ENCODE data around the gene LSG1.

LSG1 gene

DNA sequence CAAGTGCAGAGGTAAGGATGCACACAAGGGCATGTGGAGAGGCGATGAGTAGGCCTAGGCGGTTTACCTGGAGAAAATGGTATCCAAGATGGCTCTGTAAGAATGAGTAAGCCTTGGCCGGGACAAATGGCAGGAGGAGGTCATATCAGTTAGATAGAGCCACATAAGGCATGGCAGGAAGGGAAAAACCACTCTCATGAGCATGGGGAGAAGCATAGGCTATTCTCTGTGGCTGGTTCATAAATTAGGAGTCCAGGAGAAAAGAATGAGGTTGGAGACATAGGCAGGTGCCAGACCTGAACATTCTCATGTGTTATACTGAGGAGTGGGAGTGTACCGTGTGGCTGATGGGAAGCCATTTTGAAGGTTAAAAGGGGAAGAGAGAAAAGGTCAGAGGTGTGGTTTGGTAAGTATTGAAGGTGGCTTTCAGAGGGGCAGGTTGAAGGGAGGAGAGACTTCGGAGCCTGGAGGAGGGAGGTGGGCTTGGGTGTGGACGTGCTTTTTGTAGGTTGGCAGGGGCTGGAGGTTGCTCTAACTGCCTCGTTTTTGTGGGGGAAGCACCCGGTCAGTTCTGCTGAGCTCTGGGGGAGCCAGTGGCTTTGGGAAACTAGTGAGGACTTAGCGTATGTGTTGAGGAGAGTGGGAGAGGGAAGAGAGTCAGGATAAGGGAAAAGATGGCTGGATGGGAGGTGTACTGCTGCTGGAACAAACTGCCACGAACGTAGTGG is 9.1 kb upstream of the LSG1 start:
- Histone ChIP-seq H3K4me3 (ENCODE audit: low read length) (no peak overlapping the region), H3K9ac (ENCODE audit: low read length) (no peak overlapping the region), H3K9me3 (replicated peaks; ENCODE audit: insufficient read depth, low read length) (no peaks in the 10 kb centered on the region), H3F3A (ENCODE audit: insufficient read depth, low read length) (no peaks in the 10 kb centered on the region; the same call in 1 of the 2 replicates), H3K36me3 (replicated peaks; ENCODE audit: insufficient read depth, low read length) (no peaks in the 10 kb centered on the region), H4K20me1 (ENCODE audit: insufficient read depth, low read length) (no peaks in the 10 kb centered on the region), H3K4me2 (ENCODE audit: low read depth, low read length) (no peak overlapping the region), H3K27ac (ENCODE audit: low read length) (no peak overlapping the region), H3K4me1 (ENCODE audit: low read length) (peaks cover 21% of the 10 kb centered on the region), H3K9me2 (replicated peaks; ENCODE audit: insufficient read depth, low read length) (no peaks in the 10 kb centered on the region), H3K27me3 (replicated peaks; ENCODE audit: insufficient read depth, low read length) (no peaks in the 10 kb centered on the region), H2AFZ (ENCODE audit: low read length) (no peak overlapping the region), H3K79me2 (ENCODE audit: low read length) (no peaks in the 10 kb centered on the region)
- DNase-seq, result no peak
- no peak for TF ChIP-seq EZH2 (optimal IDR thresholded peaks at IDR 0.05; ENCODE audit: low read depth, low read length)
- TF ChIP-seq EZH2phosphoT487 (IDR thresholded peaks at IDR 0.05; ENCODE audit: low read length), result no peak
- TF ChIP-seq, protein P1, sequence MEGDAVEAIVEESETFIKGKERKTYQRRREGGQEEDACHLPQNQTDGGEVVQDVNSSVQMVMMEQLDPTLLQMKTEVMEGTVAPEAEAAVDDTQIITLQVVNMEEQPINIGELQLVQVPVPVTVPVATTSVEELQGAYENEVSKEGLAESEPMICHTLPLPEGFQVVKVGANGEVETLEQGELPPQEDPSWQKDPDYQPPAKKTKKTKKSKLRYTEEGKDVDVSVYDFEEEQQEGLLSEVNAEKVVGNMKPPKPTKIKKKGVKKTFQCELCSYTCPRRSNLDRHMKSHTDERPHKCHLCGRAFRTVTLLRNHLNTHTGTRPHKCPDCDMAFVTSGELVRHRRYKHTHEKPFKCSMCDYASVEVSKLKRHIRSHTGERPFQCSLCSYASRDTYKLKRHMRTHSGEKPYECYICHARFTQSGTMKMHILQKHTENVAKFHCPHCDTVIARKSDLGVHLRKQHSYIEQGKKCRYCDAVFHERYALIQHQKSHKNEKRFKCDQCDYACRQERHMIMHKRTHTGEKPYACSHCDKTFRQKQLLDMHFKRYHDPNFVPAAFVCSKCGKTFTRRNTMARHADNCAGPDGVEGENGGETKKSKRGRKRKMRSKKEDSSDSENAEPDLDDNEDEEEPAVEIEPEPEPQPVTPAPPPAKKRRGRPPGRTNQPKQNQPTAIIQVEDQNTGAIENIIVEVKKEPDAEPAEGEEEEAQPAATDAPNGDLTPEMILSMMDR (IDR thresholded peaks at IDR 0.05; ENCODE audit: low read length), result no peak

DNA sequence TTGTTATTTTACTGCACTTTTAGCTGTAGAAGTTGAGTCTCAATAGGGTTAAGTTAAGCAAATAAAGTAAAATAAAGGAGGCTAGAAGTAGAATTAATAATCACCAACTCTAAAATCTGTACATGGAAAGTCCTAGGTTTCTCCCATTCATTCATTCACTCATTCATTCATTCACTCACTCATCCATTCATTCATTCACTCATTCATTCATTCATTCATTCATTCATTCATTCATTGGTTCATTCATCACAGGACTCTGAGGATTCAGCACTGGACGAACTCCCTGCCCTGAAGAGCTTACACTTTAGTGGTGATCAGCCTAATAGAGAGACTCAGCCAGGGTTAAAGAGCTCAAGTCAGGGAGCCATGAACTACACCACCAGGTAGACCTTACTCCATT is 4.5 kb upstream of the LSG1 start:
- Histone ChIP-seq H3K4me2 (ENCODE audit: low read depth, low read length) (no peak overlapping the region), H3K27ac (ENCODE audit: low read length) (no peak overlapping the region)

DNA sequence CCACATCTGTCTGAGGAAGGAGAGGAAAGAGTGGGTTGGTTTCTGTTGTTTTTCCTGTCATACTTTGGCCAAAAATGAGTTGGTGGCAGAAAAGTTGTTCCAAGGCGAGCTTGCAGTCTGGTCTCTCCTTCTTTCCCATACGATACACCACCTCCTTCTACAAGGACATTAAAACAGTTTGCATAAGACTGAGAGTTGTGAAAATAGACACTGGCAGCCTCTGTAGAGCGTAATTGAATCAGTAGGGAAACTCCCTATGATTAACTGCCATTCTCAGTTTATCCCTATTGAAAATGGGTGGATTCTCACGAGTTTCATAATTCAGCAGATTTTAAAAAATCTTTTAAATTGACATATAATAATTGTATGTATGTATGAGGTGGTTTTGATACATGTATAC is 3.7 kb upstream of the LSG1 start:
- TF ChIP-seq EZH2phosphoT487 (IDR thresholded peaks at IDR 0.05; ENCODE audit: low read length) (no peak), EZH2 (optimal IDR thresholded peaks at IDR 0.05; ENCODE audit: low read depth, low read length) (no peak)
- TF ChIP-seq, protein P1 (IDR thresholded peaks at IDR 0.05; ENCODE audit: low read length), result no peak
- no peak overlapping the region for H3K4me2 ChIP-seq (ENCODE audit: low read depth, low read length)
- H3K4me1 ChIP-seq (ENCODE audit: low read length), result peaks cover 13% of the 10 kb centered on the region
- peaks cover 14% of the 10 kb centered on the region for H3K79me2 ChIP-seq (ENCODE audit: low read length)
- DNase-seq, result no peak
- no peaks in the 10 kb centered on the region; the same call in 1 of the 2 replicates for H3K27me3 ChIP-seq (replicated peaks; ENCODE audit: insufficient read depth, low read length)
- H4K20me1 ChIP-seq (ENCODE audit: insufficient read depth, low read length), result no peaks in the 10 kb centered on the region
- no peak overlapping the region for H3K9ac ChIP-seq (ENCODE audit: low read length)
- no peak overlapping the region for H2AFZ ChIP-seq (ENCODE audit: low read length)
- H3K27ac ChIP-seq (ENCODE audit: low read length), result no peak overlapping the region
- H3K4me3 ChIP-seq (ENCODE audit: low read length), result no peak overlapping the region
- no peaks in the 10 kb centered on the region for H3K9me3 ChIP-seq (replicated peaks; ENCODE audit: insufficient read depth, low read length)
- H3K36me3 ChIP-seq (replicated peaks; ENCODE audit: insufficient read depth, low read length), result no peaks in the 10 kb centered on the region
- H3F3A ChIP-seq (ENCODE audit: insufficient read depth, low read length), result no peaks in the 10 kb centered on the region
- no peaks in the 10 kb centered on the region for H3K9me2 ChIP-seq (replicated peaks; ENCODE audit: insufficient read depth, low read length)

More for the DNA sequence above, 4.5 kb upstream of the LSG1 start:
- no peaks in the 10 kb centered on the region for H3K36me3 ChIP-seq (replicated peaks; ENCODE audit: insufficient read depth, low read length)
- no peak for DNase-seq
- no peak overlapping the region for H3K9ac ChIP-seq (ENCODE audit: low read length)
- H3K4me1 ChIP-seq (ENCODE audit: low read length), result 0 out of 2 replicates have a peak, but pooled peaks cover 6% of the 10 kb centered on the region
- no peak overlapping the region for H3K4me3 ChIP-seq (ENCODE audit: low read length)
- peaks cover 6% of the 10 kb centered on the region for H3K79me2 ChIP-seq (ENCODE audit: low read length)
- H3F3A ChIP-seq (ENCODE audit: insufficient read depth, low read length), result no peaks in the 10 kb centered on the region
- H3K9me2 ChIP-seq (replicated peaks; ENCODE audit: insufficient read depth, low read length), result no peaks in the 10 kb centered on the region
- H3K27me3 ChIP-seq (replicated peaks; ENCODE audit: insufficient read depth, low read length), result no peaks in the 10 kb centered on the region; the same call in 1 of the 2 replicates
- no peaks in the 10 kb centered on the region for H3K9me3 ChIP-seq (replicated peaks; ENCODE audit: insufficient read depth, low read length)
- no peak overlapping the region for H2AFZ ChIP-seq (ENCODE audit: low read length)
- no peaks in the 10 kb centered on the region for H4K20me1 ChIP-seq (ENCODE audit: insufficient read depth, low read length)
- no peak for TF ChIP-seq EZH2phosphoT487 (IDR thresholded peaks at IDR 0.05; ENCODE audit: low read length)

DNA sequence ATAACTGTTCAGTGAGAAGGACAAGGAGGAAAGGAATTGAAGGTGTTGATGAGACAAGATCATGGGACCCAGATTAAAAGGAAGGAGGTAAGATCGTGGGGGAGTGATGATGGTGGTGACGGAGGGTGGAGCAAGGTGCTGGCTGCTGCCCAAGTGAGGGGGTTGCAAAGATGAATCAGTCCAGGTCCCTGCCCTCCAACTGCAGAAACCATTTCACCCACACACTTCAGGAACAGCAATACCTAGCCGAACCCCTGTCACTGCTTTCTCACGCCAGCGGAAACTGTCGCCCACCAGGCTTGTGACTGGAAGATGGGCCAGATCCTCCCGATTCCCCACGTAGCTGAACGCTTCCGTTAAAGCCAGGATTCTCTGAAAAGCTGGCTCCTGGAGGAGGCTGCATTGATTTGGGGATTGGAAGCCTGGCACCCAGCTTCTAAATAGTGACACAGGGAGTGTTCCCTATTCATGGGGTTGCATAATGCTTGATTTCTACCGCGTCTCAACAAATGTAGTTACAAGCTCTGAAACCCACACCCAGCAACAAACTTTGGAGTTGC is 3.2 kb upstream of the LSG1 start:
- Histone ChIP-seq H3K4me3 (ENCODE audit: low read length) (no peak overlapping the region), H3K27ac (ENCODE audit: low read length) (no peak overlapping the region), H3F3A (ENCODE audit: insufficient read depth, low read length) (no peaks in the 10 kb centered on the region), H3K27me3 (replicated peaks; ENCODE audit: insufficient read depth, low read length) (no peaks in the 10 kb centered on the region; the same call in 1 of the 2 replicates), H3K36me3 (replicated peaks; ENCODE audit: insufficient read depth, low read length) (no peaks in the 10 kb centered on the region), H3K4me1 (ENCODE audit: low read length) (peaks cover 14% of the 10 kb centered on the region), H3K9ac (ENCODE audit: low read length) (no peak overlapping the region), H4K20me1 (ENCODE audit: insufficient read depth, low read length) (no peaks in the 10 kb centered on the region), H3K9me2 (replicated peaks; ENCODE audit: insufficient read depth, low read length) (no peaks in the 10 kb centered on the region), H3K9me3 (replicated peaks; ENCODE audit: insufficient read depth, low read length) (no peaks in the 10 kb centered on the region), H2AFZ (ENCODE audit: low read length) (no peak overlapping the region), H3K4me2 (ENCODE audit: low read depth, low read length) (no peak overlapping the region), H3K79me2 (ENCODE audit: low read length) (peaks cover 19% of the 10 kb centered on the region)
- no peak for DNase-seq
- TF ChIP-seq EZH2phosphoT487 (IDR thresholded peaks at IDR 0.05; ENCODE audit: low read length) (no peak), EZH2 (optimal IDR thresholded peaks at IDR 0.05; ENCODE audit: low read depth, low read length) (no peak)
- TF ChIP-seq, protein P1 (IDR thresholded peaks at IDR 0.05; ENCODE audit: low read length), result no peak

Data from MM.1S (cell line).